GM21825 (cell line): ENCODE measurements around the gene SMKR1.
"Not testable (repeated sequence)": the region's sequence is repeated elsewhere in the genome, so short reads cannot be mapped to it uniquely, and the experiment has no call there.

ENCODE experiments used
- ATAC-seq: cut with Tn5 transposase; IDR thresholded peaks from one replicate; pipeline ENCODE4 v1.9.1; 2021; ENCODE audit warnings: mild to moderate bottlenecking, moderate library complexity; ENCODE audit not compliant: unreplicated experiment

The SMKR1 gene

GRCh38 chr7:129481376-129481775 lies 21.0 kb upstream of the SMKR1 start:
- ATAC-seq, result not testable (repeated sequence)

GRCh38 chr7:129482781-129483180 lies 19.6 kb upstream of the SMKR1 start:
- no peak for ATAC-seq

GRCh38 chr7:129489491-129489890 lies 12.8 kb upstream of the SMKR1 start:
- ATAC-seq, result no peak

- ATAC-seq, result no peak
These were observed 9.9 kb upstream of the SMKR1 start for GRCh38 chr7:129492391-129492790.

GRCh38 chr7:129493555-129493954 lies 8.8 kb upstream of the SMKR1 start:
- ATAC-seq, result peak; percentile 22

- ATAC-seq, result peak; percentile 64
These were observed 8.3 kb upstream of the SMKR1 start for GRCh38 chr7:129494041-129494440.

- no peak for ATAC-seq
These were observed 6.3 kb upstream of the SMKR1 start for GRCh38 chr7:129495987-129496386.

- ATAC-seq, result no peak
These were observed 5.7 kb upstream of the SMKR1 start for GRCh38 chr7:129496653-129497052.

- no peak for ATAC-seq
These were observed 5.2 kb upstream of the SMKR1 start for GRCh38 chr7:129497156-129497555.

- no peak for ATAC-seq
These were observed 4.3 kb upstream of the SMKR1 start for GRCh38 chr7:129498021-129498420.

- peak; percentile 41 for ATAC-seq
These were observed 2.3 kb upstream of the SMKR1 start for GRCh38 chr7:129499999-129500398.

- ATAC-seq, result no peak
These were observed 666 bp downstream of the SMKR1 start for GRCh38 chr7:129502708-129503685.

- ATAC-seq, result no peak
These were observed 1.4 kb downstream of the SMKR1 start for GRCh38 chr7:129503725-129504124.

GRCh38 chr7:129512192-129512591 lies 9.9 kb downstream of the SMKR1 start:
- no peak for ATAC-seq

GRCh38 chr7:129513546-129513945 lies 11.2 kb downstream of the SMKR1 start:
- no peak for ATAC-seq

- ATAC-seq, result no peak
These were observed 12.4 kb downstream of the SMKR1 start for GRCh38 chr7:129514683-129515082.

- no peak for ATAC-seq
These were observed 13.1 kb downstream of the SMKR1 start for GRCh38 chr7:129515381-129515780.

- ATAC-seq, result no peak
These were observed 15.6 kb downstream of the SMKR1 start for GRCh38 chr7:129517931-129518330.

- no peak for ATAC-seq
These were observed 17.1 kb downstream of the SMKR1 start for GRCh38 chr7:129519464-129519863.

GRCh38 chr7:129522088-129522970 lies 20.0 kb downstream of the SMKR1 start:
- no peak for ATAC-seq

- no peak for ATAC-seq
These were observed 20.6 kb downstream of the SMKR1 start for GRCh38 chr7:129522971-129523340.

- ATAC-seq, result no peak
These were observed 21.6 kb downstream of the SMKR1 start for GRCh38 chr7:129523924-129524323.
